Measurements from ENCODE around the gene PEX16. TPM values are rescaled to one million over a fixed set of nuclear protein-coding genes. Genes with fewer than 3 reads are reported as not detected.

PEX16 gene
- total and polyA plus RNA-seq, 2 of the 13 experiments (the other 11 are each of a cell fraction or from before 2014, with no cell fraction given), result 12.5 to 21.8 TPM

DNA sequence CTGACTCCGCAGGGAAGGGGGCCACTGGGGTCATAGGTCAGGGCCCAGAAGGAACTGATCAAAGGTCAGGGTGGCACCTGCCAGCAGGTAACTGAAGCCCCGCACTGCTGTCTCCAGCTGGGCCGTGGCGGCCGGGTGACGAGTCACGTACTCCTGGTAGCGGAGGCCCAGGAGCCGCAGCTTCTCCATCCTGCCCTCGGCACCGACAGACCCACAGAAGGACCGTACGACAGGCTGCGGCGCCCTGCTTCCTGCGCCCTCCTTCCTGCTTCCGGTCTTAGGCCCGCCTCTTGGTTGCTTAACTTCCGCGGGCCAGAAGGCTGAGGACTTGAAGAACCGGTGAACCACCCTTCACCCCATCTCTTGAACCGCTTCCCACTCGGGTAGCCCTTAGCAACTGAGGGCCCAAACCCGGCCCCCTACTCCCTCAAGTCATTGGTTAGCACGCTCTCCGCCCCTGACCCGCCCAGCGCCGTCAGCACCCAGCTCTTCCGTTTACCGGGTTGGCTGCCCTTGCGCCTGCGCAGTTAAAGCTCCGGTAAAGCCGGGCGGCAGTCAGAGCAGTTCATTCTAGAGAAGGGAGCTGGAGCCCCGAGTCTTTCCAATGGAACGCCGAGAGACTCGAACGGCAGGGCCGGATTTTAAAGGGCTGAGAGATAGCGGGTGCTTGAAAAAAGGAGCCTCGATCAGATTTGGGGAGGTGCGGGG is at the start of gene PEX16 (continued):
- TF ChIP-seq, protein P1, sequence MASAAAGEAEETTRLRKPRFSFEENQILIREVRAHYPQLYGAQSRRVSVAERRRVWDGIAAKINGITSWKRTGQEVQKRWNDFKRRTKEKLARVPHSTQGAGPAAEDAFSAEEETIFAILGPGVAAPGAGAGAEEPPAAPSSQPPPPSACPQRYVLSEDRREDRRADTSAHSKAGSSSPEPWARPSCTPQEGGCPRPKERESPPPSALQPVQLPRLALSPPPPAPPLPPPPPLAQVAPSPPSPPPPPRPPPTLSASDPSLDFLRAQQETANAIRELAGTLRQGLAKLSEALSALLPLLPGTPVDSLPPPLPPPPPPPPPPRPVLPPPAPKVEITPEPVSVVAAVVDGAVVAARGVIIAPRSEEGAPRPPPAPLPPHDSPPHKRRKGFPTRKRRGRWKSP (CRISPR knock-in tag; IDR thresholded peaks at IDR 0.05), result peak; percentile 40
- TF ChIP-seq ZNF224 (CRISPR knock-in tag; IDR thresholded peaks at IDR 0.05), result peak; percentile 38; the same call in 1 of the 2 replicates
- TF ChIP-seq KLF16 (CRISPR knock-in tag; IDR thresholded peaks at IDR 0.05), result no peak; a peak in 1 of 4 replicates
- TF ChIP-seq ZNF816 (CRISPR knock-in tag; IDR thresholded peaks at IDR 0.05; ENCODE audit: borderline replicate concordance), result no peak
- TF ChIP-seq GZF1 (CRISPR knock-in tag; IDR thresholded peaks at IDR 0.05), result no peak
- 0 out of 2 replicates have a peak, but pooled peaks have one; percentile 29 for TF ChIP-seq SOX5 (CRISPR knock-in tag; IDR thresholded peaks at IDR 0.05; ENCODE audit: borderline replicate concordance)
- no peak for TF ChIP-seq RXRB (CRISPR knock-in tag; IDR thresholded peaks at IDR 0.05; ENCODE audit: borderline replicate concordance)
- TF ChIP-seq, protein P2, sequence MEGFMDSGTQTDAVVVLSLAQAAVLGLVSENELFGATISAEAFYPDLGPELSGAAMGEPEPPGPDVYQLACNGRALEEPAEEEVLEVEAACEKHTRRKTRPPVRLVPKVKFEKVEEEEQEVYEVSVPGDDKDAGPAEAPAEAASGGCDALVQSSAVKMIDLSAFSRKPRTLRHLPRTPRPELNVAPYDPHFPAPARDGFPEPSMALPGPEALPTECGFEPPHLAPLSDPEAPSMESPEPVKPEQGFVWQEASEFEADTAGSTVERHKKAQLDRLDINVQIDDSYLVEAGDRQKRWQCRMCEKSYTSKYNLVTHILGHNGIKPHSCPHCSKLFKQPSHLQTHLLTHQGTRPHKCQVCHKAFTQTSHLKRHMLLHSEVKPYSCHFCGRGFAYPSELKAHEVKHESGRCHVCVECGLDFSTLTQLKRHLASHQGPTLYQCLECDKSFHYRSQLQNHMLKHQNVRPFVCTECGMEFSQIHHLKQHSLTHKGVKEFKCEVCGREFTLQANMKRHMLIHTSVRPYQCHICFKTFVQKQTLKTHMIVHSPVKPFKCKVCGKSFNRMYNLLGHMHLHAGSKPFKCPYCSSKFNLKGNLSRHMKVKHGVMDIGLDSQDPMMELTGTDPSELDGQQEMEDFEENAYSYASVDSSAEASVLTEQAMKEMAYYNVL (CRISPR knock-in tag; IDR thresholded peaks at IDR 0.05; ENCODE audit: borderline replicate concordance), result no peak
- TF ChIP-seq ZFP36 (IDR thresholded peaks at IDR 0.05; ENCODE audit: borderline replicate concordance, low read depth, low read length, partially characterized antibody), result no peak
- TF ChIP-seq KDM3A (CRISPR knock-in tag; IDR thresholded peaks at IDR 0.05; ENCODE audit: low read depth), result no peak
- no peak for TF ChIP-seq ZNF670 (CRISPR knock-in tag; IDR thresholded peaks at IDR 0.05; ENCODE audit: borderline replicate concordance)
- TF ChIP-seq RXRA (CRISPR knock-in tag; IDR thresholded peaks at IDR 0.05), result peak; percentile 23; the same call in 1 of the 2 replicates
- TF ChIP-seq HNF4G (IDR thresholded peaks at IDR 0.05; ENCODE audit: borderline replicate concordance, low read depth, low read length), result 0 out of 2 replicates have a peak, but pooled peaks have one; percentile 42
- no peak for TF ChIP-seq HNF4G (CRISPR knock-in tag; IDR thresholded peaks at IDR 0.05; ENCODE audit: borderline replicate concordance, low read depth)
- peak; percentile 87 for TF ChIP-seq THAP11 (CRISPR knock-in tag; IDR thresholded peaks at IDR 0.05)
- TF ChIP-seq, protein P3, sequence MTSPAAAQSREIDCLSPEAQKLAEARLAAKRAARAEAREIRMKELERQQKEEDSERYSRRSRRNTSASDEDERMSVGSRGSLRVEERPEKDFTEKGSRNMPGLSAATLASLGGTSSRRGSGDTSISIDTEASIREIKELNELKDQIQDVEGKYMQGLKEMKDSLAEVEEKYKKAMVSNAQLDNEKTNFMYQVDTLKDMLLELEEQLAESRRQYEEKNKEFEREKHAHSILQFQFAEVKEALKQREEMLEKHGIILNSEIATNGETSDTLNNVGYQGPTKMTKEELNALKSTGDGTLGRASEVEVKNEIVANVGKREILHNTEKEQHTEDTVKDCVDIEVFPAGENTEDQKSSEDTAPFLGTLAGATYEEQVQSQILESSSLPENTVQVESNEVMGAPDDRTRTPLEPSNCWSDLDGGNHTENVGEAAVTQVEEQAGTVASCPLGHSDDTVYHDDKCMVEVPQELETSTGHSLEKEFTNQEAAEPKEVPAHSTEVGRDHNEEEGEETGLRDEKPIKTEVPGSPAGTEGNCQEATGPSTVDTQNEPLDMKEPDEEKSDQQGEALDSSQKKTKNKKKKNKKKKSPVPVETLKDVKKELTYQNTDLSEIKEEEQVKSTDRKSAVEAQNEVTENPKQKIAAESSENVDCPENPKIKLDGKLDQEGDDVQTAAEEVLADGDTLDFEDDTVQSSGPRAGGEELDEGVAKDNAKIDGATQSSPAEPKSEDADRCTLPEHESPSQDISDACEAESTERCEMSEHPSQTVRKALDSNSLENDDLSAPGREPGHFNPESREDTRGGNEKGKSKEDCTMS (CRISPR knock-in tag; conservative IDR thresholded peaks at IDR 0.05), result no peak
- no peak for TF ChIP-seq ONECUT2 (CRISPR knock-in tag; IDR thresholded peaks at IDR 0.05)
- no peak for TF ChIP-seq ZNF496 (CRISPR knock-in tag; IDR thresholded peaks at IDR 0.05; ENCODE audit: insufficient replicate concordance)
- TF ChIP-seq KDM5B (CRISPR knock-in tag; IDR thresholded peaks at IDR 0.05; ENCODE audit: borderline replicate concordance), result 0 out of 2 replicates have a peak, but pooled peaks have one; percentile 27
- TF ChIP-seq, protein P4, sequence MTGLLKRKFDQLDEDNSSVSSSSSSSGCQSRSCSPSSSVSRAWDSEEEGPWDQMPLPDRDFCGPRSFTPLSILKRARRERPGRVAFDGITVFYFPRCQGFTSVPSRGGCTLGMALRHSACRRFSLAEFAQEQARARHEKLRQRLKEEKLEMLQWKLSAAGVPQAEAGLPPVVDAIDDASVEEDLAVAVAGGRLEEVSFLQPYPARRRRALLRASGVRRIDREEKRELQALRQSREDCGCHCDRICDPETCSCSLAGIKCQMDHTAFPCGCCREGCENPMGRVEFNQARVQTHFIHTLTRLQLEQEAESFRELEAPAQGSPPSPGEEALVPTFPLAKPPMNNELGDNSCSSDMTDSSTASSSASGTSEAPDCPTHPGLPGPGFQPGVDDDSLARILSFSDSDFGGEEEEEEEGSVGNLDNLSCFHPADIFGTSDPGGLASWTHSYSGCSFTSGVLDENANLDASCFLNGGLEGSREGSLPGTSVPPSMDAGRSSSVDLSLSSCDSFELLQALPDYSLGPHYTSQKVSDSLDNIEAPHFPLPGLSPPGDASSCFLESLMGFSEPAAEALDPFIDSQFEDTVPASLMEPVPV (CRISPR knock-in tag; IDR thresholded peaks at IDR 0.05), result peak; percentile 53; the same call in 1 of the 2 replicates
